ENCODE results near the gene QRICH1. TPM values are rescaled to one million over a fixed set of nuclear protein-coding genes. Genes with fewer than 3 reads are reported as not detected.

QRICH1 gene
- total and polyA plus RNA-seq, 2 donors (not counting 1 experiment from before 2014, with no cell fraction given): 48.7 to 59.0 TPM

- H3K4me2 ChIP-seq (ENCODE audit: extremely low read depth, insufficient read depth, low read length): no peak overlapping the region
- DNase-seq (ENCODE audit: low read depth in 2 of 2): no peak
- H3K4me3 ChIP-seq (replicated peaks in 1 of 4; ENCODE audit: control extremely low read depth in 1 of 4, insufficient read depth in 1 of 4, low read depth in 3 of 4, low read length in 4 of 4): no peak overlapping the region
- no peak overlapping the region for H2AFZ ChIP-seq (ENCODE audit: low read length)
- no peaks in the 10 kb centered on the region for H3K79me2 ChIP-seq (ENCODE audit: control insufficient read depth, insufficient read depth, low read length)
- no peaks in the 10 kb centered on the region for H3K27me3 ChIP-seq (ENCODE audit: control insufficient read depth, insufficient read depth, low read length)
- H3K36me3 ChIP-seq (ENCODE audit: control insufficient read depth, insufficient read depth, low read length): peaks cover 5% of the 10 kb centered on the region
- no peaks in the 10 kb centered on the region for H4K20me1 ChIP-seq (ENCODE audit: control insufficient read depth, extremely low read depth, insufficient read depth, low read length)
- H3K9me3 ChIP-seq (ENCODE audit: control insufficient read depth, insufficient read depth, low read depth, low read length): no peaks in the 10 kb centered on the region
- no peaks in the 10 kb centered on the region for H3K4me1 ChIP-seq (ENCODE audit: control insufficient read depth, extremely low read depth, insufficient read depth, low read length)
- H3K27ac ChIP-seq (ENCODE audit: insufficient read depth, low read length): no peak overlapping the region
- no peak for TF ChIP-seq EZH2 (IDR thresholded peaks at IDR 0.05; ENCODE audit: low read length, missing control alignments)
- no peak for TF ChIP-seq CTCF (conservative IDR thresholded peaks at IDR 0.05 in 1 of 2, IDR thresholded peaks at IDR 0.05 in 1 of 2; ENCODE audit: low read depth in 1 of 2, low read length in 2 of 2)
- H3K9ac ChIP-seq (ENCODE audit: insufficient read depth, low read length): no peak overlapping the region
Measured at GRCh38 chr3:48980295-48980694, 113.6 kb downstream of the QRICH1 start.

Other genes starting within 250 kb of the QRICH1 start
- gene PRKAR2A, start 246.2 kb downstream of the QRICH1 start, total RNA-seq: 17.8 and 18.7 TPM in 2 replicates
- 19.1 and 22.3 TPM in 2 replicates for gene PRKAR2A, start 246.2 kb downstream of the QRICH1 start, polyA plus RNA-seq
- 13.1 and 25.1 TPM in 2 replicates for gene SLC25A20, start 195.2 kb downstream of the QRICH1 start, total RNA-seq
- 40.3 and 40.6 TPM in 2 replicates for gene SLC25A20, start 195.2 kb downstream of the QRICH1 start, polyA plus RNA-seq
- 80.1 and 91.7 TPM in 2 replicates for gene ARIH2, start 175.2 kb downstream of the QRICH1 start, total RNA-seq
- 65.8 and 71.4 TPM in 2 replicates for gene ARIH2, start 175.2 kb downstream of the QRICH1 start, polyA plus RNA-seq
- gene P4HTM, start 103.8 kb downstream of the QRICH1 start, total RNA-seq: 33.4 and 46.7 TPM in 2 replicates
- gene P4HTM, start 103.8 kb downstream of the QRICH1 start, polyA plus RNA-seq: 16.0 and 16.2 TPM in 2 replicates
- 59.6 and 77.9 TPM in 2 replicates for gene WDR6, start 86.7 kb downstream of the QRICH1 start, total RNA-seq
- 58.7 and 68.2 TPM in 2 replicates for gene WDR6, start 86.7 kb downstream of the QRICH1 start, polyA plus RNA-seq
- 53.4 and 70.2 TPM in 2 replicates for gene DALRD3, start 75.5 kb downstream of the QRICH1 start, total RNA-seq
- 40.2 and 50.8 TPM in 2 replicates for gene DALRD3, start 75.5 kb downstream of the QRICH1 start, polyA plus RNA-seq
- 71.1 and 113 TPM in 2 replicates for gene NDUFAF3, start 72.0 kb downstream of the QRICH1 start, total RNA-seq
- 57.3 and 69.1 TPM in 2 replicates for gene NDUFAF3, start 72.0 kb downstream of the QRICH1 start, polyA plus RNA-seq
- 448 and 560 TPM in 2 replicates for gene IMPDH2, start 64.7 kb downstream of the QRICH1 start, total RNA-seq
- 187 and 203 TPM in 2 replicates for gene IMPDH2, start 64.7 kb downstream of the QRICH1 start, polyA plus RNA-seq
- 292 and 304 TPM in 2 replicates for gene QARS1, start 10.7 kb upstream of the QRICH1 start, total RNA-seq
- 164 and 166 TPM in 2 replicates for gene QARS1, start 10.7 kb upstream of the QRICH1 start, polyA plus RNA-seq
- 49.1 and 53.8 TPM in 2 replicates for gene USP19, start 26.8 kb upstream of the QRICH1 start, total RNA-seq
- 23.3 and 25.0 TPM in 2 replicates for gene USP19, start 26.8 kb upstream of the QRICH1 start, polyA plus RNA-seq
- gene LAMB2, start 39.0 kb upstream of the QRICH1 start, total RNA-seq: 747 and 1,026 TPM in 2 replicates
- gene LAMB2, start 39.0 kb upstream of the QRICH1 start, polyA plus RNA-seq: 285 and 375 TPM in 2 replicates
- gene CCDC71, start 72.3 kb upstream of the QRICH1 start, total RNA-seq: 16.4 and 17.8 TPM in 2 replicates
- 13.0 and 16.1 TPM in 2 replicates for gene CCDC71, start 72.3 kb upstream of the QRICH1 start, polyA plus RNA-seq
- gene KLHDC8B, start 77.5 kb upstream of the QRICH1 start, total RNA-seq: 40.5 and 42.6 TPM in 2 replicates
- 26.7 and 34.4 TPM in 2 replicates for gene KLHDC8B, start 77.5 kb upstream of the QRICH1 start, polyA plus RNA-seq
- gene C3orf62, start 183.2 kb upstream of the QRICH1 start, total RNA-seq: 1.5 TPM in 2 replicates
- gene C3orf62, start 183.2 kb upstream of the QRICH1 start, polyA plus RNA-seq: 1.2 and 1.3 TPM in 2 replicates
- 20.3 and 28.7 TPM in 2 replicates for gene USP4, start 246.0 kb upstream of the QRICH1 start, total RNA-seq
- gene USP4, start 246.0 kb upstream of the QRICH1 start, polyA plus RNA-seq: 47.1 and 53.9 TPM in 2 replicates